HL-60 (cell line): Measurements from ENCODE around the gene SRSF8.
"Not testable (repeated sequence)": the region's sequence is repeated elsewhere in the genome, so short reads cannot be mapped to it uniquely, and the experiment has no call there.

ENCODE experiments used
- DNase-seq, 2 experiments: peaks; one replicate each; pipeline ENCODE4 v3.0.0-alpha.2; 2010 to 2020; ENCODE audit warnings: low read depth in 1 of 2, low spot score in 1 of 2
- H3K27ac ChIP-seq: fragments of 250-450 bp; sonication (Bioruptor Pico); replicated peaks from 2 replicates; pipeline ENCODE4 v1.5.1; 2020; ENCODE audit warnings: mild to moderate bottlenecking, moderate library complexity
- H3K27me3 ChIP-seq: fragments of 250-450 bp; sonication (Bioruptor Pico); 2 replicates; pipeline ENCODE4 v1.5.1; 2021; ENCODE audit warnings: mild to moderate bottlenecking, moderate library complexity; ENCODE audit not compliant: insufficient read depth, poor library complexity, severe bottlenecking
- H3K4me3 ChIP-seq: replicated peaks from 2 replicates; pipeline ENCODE4 v1.5.1; 2011; ENCODE audit warnings: mild to moderate bottlenecking, control low read depth, low read length; ENCODE audit not compliant: insufficient read depth
- GABPA ChIP-seq: IDR thresholded peaks from 2 replicates; pipeline ENCODE4 v1.6.1; 2012; ENCODE audit warnings: low read depth
- POLR2AphosphoS5 ChIP-seq: IDR thresholded peaks from 2 replicates; pipeline ENCODE4 v1.6.1; 2012; ENCODE audit warnings: low read depth
- SPI1 ChIP-seq: IDR thresholded peaks from 2 replicates; pipeline ENCODE4 v1.6.1; 2012; ENCODE audit warnings: low read depth, mild to moderate bottlenecking, borderline replicate concordance
- TF ChIP-seq, protein P1 (sequence below): IDR thresholded peaks from one replicate; pipeline ENCODE4 v1.5.1; 2011; ENCODE audit warnings: low read length, control low read depth, inconsistent platforms; ENCODE audit not compliant: insufficient read depth
- TF ChIP-seq, protein P2 (sequence below): IDR thresholded peaks from 2 replicates; pipeline ENCODE4 v1.6.1; 2012; ENCODE audit warnings: low read depth; ENCODE audit not compliant: insufficient replicate concordance

SRSF8 gene

GRCh38 chr11:95042906-95043305 is 23.8 kb upstream of the SRSF8 start:
- Histone ChIP-seq H3K27ac (no peak overlapping the region), H3K27me3 (peaks cover 4% of the 10 kb centered on the region), H3K4me3 (no peak overlapping the region)
- no peak for DNase-seq
- TF ChIP-seq, protein P1, sequence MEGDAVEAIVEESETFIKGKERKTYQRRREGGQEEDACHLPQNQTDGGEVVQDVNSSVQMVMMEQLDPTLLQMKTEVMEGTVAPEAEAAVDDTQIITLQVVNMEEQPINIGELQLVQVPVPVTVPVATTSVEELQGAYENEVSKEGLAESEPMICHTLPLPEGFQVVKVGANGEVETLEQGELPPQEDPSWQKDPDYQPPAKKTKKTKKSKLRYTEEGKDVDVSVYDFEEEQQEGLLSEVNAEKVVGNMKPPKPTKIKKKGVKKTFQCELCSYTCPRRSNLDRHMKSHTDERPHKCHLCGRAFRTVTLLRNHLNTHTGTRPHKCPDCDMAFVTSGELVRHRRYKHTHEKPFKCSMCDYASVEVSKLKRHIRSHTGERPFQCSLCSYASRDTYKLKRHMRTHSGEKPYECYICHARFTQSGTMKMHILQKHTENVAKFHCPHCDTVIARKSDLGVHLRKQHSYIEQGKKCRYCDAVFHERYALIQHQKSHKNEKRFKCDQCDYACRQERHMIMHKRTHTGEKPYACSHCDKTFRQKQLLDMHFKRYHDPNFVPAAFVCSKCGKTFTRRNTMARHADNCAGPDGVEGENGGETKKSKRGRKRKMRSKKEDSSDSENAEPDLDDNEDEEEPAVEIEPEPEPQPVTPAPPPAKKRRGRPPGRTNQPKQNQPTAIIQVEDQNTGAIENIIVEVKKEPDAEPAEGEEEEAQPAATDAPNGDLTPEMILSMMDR, result no peak
- TF ChIP-seq POLR2AphosphoS5 (no peak), SPI1 (no peak), GABPA (no peak)
- TF ChIP-seq, protein P2, sequence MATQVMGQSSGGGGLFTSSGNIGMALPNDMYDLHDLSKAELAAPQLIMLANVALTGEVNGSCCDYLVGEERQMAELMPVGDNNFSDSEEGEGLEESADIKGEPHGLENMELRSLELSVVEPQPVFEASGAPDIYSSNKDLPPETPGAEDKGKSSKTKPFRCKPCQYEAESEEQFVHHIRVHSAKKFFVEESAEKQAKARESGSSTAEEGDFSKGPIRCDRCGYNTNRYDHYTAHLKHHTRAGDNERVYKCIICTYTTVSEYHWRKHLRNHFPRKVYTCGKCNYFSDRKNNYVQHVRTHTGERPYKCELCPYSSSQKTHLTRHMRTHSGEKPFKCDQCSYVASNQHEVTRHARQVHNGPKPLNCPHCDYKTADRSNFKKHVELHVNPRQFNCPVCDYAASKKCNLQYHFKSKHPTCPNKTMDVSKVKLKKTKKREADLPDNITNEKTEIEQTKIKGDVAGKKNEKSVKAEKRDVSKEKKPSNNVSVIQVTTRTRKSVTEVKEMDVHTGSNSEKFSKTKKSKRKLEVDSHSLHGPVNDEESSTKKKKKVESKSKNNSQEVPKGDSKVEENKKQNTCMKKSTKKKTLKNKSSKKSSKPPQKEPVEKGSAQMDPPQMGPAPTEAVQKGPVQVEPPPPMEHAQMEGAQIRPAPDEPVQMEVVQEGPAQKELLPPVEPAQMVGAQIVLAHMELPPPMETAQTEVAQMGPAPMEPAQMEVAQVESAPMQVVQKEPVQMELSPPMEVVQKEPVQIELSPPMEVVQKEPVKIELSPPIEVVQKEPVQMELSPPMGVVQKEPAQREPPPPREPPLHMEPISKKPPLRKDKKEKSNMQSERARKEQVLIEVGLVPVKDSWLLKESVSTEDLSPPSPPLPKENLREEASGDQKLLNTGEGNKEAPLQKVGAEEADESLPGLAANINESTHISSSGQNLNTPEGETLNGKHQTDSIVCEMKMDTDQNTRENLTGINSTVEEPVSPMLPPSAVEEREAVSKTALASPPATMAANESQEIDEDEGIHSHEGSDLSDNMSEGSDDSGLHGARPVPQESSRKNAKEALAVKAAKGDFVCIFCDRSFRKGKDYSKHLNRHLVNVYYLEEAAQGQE, result no peak

GRCh38 chr11:95044010-95044409 is 22.7 kb upstream of the SRSF8 start:
- no peak for TF ChIP-seq POLR2AphosphoS5
- TF ChIP-seq SPI1, result no peak
- TF ChIP-seq GABPA, result no peak
- TF ChIP-seq, protein P1, result no peak
- TF ChIP-seq, protein P2, result no peak
- Histone ChIP-seq H3K4me3 (no peak overlapping the region), H3K27ac (no peak overlapping the region), H3K27me3 (peaks cover 4% of the 10 kb centered on the region)
- DNase-seq, result no peak

GRCh38 chr11:95045812-95046211 is 20.9 kb upstream of the SRSF8 start:
- no peak overlapping the region for H3K4me3 ChIP-seq
- TF ChIP-seq, protein P2, result no peak
- no peak overlapping the region for H3K27ac ChIP-seq
- DNase-seq, result no peak
- peaks cover 4% of the 10 kb centered on the region for H3K27me3 ChIP-seq

DNA sequence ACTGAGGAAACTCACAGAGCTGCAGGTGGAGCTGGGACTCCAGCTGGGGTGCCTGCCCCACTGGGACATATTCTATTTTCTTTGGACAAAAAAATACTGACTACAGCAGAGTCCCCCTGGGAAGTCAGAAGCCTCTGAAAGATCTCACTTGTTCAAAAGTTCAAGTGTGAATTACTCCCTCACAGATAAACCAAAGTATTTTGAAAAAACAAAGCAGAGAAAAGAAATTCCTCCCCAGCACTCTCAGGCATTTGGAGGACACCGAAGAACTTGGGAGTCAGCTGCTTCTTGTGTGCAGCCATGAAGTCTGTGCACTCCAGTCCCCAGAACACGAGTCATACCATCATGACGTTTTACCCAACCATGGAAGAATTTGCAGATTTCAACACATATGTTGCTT is 17.6 kb upstream of the SRSF8 start, which contains the start of gene KDM4F:
Gene KDM4F, plus strand, starts transcription at position 301 of the 400 bp plus-strand sequence.
- not testable (repeated sequence) for H3K27me3 ChIP-seq, H3K27ac ChIP-seq, DNase-seq, H3K4me3 ChIP-seq
